ENCODE measurements around the gene DTD1. TPM values are rescaled to one million over a fixed set of nuclear protein-coding genes. Genes with fewer than 3 reads are reported as not detected.

DTD1 gene
- total and polyA plus RNA-seq, 2 of the 13 experiments (the other 11 are each of a cell fraction or from before 2014, with no cell fraction given): 41.2 to 79.3 TPM

DNA sequence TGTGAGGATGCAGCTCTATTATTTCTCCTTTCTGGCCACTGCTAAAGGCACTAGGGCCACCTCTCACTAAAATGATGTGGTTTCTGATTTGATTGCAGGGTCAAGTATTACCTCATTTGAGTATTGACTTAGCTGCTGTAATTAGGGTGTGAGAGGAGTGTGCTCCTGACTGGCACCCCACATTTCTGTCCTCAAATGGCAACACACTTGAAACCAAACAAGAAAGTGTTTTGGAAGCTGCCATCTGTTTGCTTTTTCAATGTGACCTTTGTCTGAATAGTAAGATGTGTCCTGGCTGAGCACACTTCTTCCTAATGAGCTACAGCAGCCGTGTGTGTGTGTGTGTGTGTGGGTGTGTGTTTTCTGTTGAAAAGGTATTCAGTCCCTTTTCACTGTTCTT, 162.9 kb downstream of the DTD1 start (continued):
- TF ChIP-seq, protein P1, sequence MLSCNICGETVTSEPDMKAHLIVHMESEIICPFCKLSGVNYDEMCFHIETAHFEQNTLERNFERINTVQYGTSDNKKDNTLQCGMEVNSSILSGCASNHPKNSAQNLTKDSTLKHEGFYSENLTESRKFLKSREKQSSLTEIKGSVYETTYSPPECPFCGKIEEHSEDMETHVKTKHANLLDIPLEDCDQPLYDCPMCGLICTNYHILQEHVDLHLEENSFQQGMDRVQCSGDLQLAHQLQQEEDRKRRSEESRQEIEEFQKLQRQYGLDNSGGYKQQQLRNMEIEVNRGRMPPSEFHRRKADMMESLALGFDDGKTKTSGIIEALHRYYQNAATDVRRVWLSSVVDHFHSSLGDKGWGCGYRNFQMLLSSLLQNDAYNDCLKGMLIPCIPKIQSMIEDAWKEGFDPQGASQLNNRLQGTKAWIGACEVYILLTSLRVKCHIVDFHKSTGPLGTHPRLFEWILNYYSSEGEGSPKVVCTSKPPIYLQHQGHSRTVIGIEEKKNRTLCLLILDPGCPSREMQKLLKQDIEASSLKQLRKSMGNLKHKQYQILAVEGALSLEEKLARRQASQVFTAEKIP (CRISPR knock-in tag; IDR thresholded peaks at IDR 0.05; ENCODE audit: borderline replicate concordance): no peak
- TF ChIP-seq ZNF367 (CRISPR knock-in tag; IDR thresholded peaks at IDR 0.05; ENCODE audit: borderline replicate concordance): no peak
- TF ChIP-seq, protein P2, sequence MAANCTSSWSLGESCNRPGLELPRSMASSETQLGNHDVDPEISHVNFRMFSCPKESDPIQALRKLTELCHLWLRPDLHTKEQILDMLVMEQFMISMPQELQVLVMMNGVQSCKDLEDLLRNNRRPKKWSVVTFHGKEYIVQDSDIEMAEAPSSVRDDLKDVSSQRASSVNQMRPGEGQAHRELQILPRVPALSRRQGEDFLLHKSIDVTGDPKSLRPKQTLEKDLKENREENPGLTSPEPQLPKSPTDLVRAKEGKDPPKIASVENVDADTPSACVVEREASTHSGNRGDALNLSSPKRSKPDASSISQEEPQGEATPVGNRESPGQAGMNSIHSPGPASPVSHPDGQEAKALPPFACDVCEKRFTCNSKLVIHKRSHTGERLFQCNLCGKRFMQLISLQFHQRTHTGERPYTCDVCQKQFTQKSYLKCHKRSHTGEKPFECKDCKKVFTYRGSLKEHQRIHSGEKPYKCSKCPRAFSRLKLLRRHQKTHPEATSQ (CRISPR knock-in tag; IDR thresholded peaks at IDR 0.05; ENCODE audit: borderline replicate concordance): no peak
- TF ChIP-seq SOX6 (IDR thresholded peaks at IDR 0.05): no peak
- TF ChIP-seq SOX6 (CRISPR knock-in tag; IDR thresholded peaks at IDR 0.05): peak; percentile 35; the same call in 1 of the 2 replicates
- TF ChIP-seq CBX5 (CRISPR knock-in tag; IDR thresholded peaks at IDR 0.05; ENCODE audit: borderline replicate concordance): no peak
- peak; percentile 10 for TF ChIP-seq TEAD3 (CRISPR knock-in tag; optimal IDR thresholded peaks at IDR 0.05; ENCODE audit: borderline replicate concordance)
- no peak for TF ChIP-seq ATF1 (CRISPR knock-in tag; IDR thresholded peaks at IDR 0.05)
- TF ChIP-seq SOX13 (IDR thresholded peaks at IDR 0.05): 0 out of 2 replicates have a peak, but pooled peaks have one; percentile 27
- peak in 1 of 2 experiments; percentile 30; a peak in 1 of 4 replicates for TF ChIP-seq SOX13 (CRISPR knock-in tag; conservative IDR thresholded peaks at IDR 0.05 in 1 of 2, IDR thresholded peaks at IDR 0.05 in 1 of 2)
- TF ChIP-seq ZSCAN20 (CRISPR knock-in tag; IDR thresholded peaks at IDR 0.05; ENCODE audit: borderline replicate concordance): no peak
- no peak for TF ChIP-seq SSRP1 (CRISPR knock-in tag; IDR thresholded peaks at IDR 0.05)
- no peak for TF ChIP-seq ZFP36 (IDR thresholded peaks at IDR 0.05; ENCODE audit: borderline replicate concordance, low read depth, low read length, partially characterized antibody)
- TF ChIP-seq, protein P3, sequence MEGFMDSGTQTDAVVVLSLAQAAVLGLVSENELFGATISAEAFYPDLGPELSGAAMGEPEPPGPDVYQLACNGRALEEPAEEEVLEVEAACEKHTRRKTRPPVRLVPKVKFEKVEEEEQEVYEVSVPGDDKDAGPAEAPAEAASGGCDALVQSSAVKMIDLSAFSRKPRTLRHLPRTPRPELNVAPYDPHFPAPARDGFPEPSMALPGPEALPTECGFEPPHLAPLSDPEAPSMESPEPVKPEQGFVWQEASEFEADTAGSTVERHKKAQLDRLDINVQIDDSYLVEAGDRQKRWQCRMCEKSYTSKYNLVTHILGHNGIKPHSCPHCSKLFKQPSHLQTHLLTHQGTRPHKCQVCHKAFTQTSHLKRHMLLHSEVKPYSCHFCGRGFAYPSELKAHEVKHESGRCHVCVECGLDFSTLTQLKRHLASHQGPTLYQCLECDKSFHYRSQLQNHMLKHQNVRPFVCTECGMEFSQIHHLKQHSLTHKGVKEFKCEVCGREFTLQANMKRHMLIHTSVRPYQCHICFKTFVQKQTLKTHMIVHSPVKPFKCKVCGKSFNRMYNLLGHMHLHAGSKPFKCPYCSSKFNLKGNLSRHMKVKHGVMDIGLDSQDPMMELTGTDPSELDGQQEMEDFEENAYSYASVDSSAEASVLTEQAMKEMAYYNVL (CRISPR knock-in tag; IDR thresholded peaks at IDR 0.05; ENCODE audit: borderline replicate concordance): no peak
- 0 out of 2 replicates have a peak, but pooled peaks have one; percentile 11 for TF ChIP-seq TCF7 (IDR thresholded peaks at IDR 0.05; ENCODE audit: low read depth)
- no peak for TF ChIP-seq TRIM24 (CRISPR knock-in tag; IDR thresholded peaks at IDR 0.05)
- TF ChIP-seq MZF1 (CRISPR knock-in tag; IDR thresholded peaks at IDR 0.05; ENCODE audit: borderline replicate concordance): no peak
- 0 out of 2 replicates have a peak, but pooled peaks have one; percentile 29 for TF ChIP-seq ZNF264 (CRISPR knock-in tag; IDR thresholded peaks at IDR 0.05)
- no peak for TF ChIP-seq ZFAT (CRISPR knock-in tag; conservative IDR thresholded peaks at IDR 0.05)
- TF ChIP-seq DNMT3B (CRISPR knock-in tag; conservative IDR thresholded peaks at IDR 0.05): no peak
